Right atrium auricular region (tissue), 2 donors: ENCODE data around the gene MT1F. TPM values are rescaled to one million over a fixed set of nuclear protein-coding genes. Genes with fewer than 3 reads are reported as not detected.

Source experiments
- DNase-seq: peaks from one replicate; pipeline ENCODE4 v3.0.0-alpha.2; 2019; ENCODE audit warnings: low spot score
- H3K27ac ChIP-seq, 2 donors: fragments of 200-600 bp; sonication (generic); 1 replicate in 1 of 2; 2 replicates in 1 of 2; pipeline ENCODE4 v1.5.1; 2016 to 2019
- H3K27me3 ChIP-seq, 2 donors: fragments of 200-600 bp; sonication (generic); one replicate each; pipeline versions ENCODE4 v1.5.1 to v1.6.0; 2017 to 2019
- H3K36me3 ChIP-seq: fragments of 200-600 bp; sonication (generic); one replicate; pipeline ENCODE4 v1.5.1; 2016
- H3K4me1 ChIP-seq, 2 donors: fragments of 200-600 bp; sonication (generic); one replicate each; pipeline versions ENCODE4 v1.5.1 to v1.6.0; 2017 to 2019
- H3K4me3 ChIP-seq, 2 donors: fragments of 200-600 bp; sonication (generic); 1 replicate in 1 of 2; 2 replicates in 1 of 2; pipeline ENCODE4 v1.5.1; 2017 to 2019; ENCODE audit warnings: mild to moderate bottlenecking in 1 of 2, moderate library complexity in 1 of 2
- H3K9me3 ChIP-seq, 2 donors: fragments of 200-600 bp; sonication (generic); one replicate each; pipeline ENCODE4 v1.5.1; 2019
- total RNA-seq, 2 donors: library from RNA; depleted of rRNA; stranded (reverse); fragments of >200 nt; gene quantifications; one replicate each; pipeline ENCODE4 v1.1.0, GENCODE V29; 2016
- TF ChIP-seq, protein P1 (sequence below), 2 donors: fragments of 200-600 bp; sonication (generic); IDR thresholded peaks; one replicate each; pipeline ENCODE4 v1.5.1; 2019; ENCODE audit warnings: antibody characterized with exemption in 2 of 2

MT1F gene
- 1 to 10 TPM; 3.2 to 6.1 TPM for total RNA-seq

DNA sequence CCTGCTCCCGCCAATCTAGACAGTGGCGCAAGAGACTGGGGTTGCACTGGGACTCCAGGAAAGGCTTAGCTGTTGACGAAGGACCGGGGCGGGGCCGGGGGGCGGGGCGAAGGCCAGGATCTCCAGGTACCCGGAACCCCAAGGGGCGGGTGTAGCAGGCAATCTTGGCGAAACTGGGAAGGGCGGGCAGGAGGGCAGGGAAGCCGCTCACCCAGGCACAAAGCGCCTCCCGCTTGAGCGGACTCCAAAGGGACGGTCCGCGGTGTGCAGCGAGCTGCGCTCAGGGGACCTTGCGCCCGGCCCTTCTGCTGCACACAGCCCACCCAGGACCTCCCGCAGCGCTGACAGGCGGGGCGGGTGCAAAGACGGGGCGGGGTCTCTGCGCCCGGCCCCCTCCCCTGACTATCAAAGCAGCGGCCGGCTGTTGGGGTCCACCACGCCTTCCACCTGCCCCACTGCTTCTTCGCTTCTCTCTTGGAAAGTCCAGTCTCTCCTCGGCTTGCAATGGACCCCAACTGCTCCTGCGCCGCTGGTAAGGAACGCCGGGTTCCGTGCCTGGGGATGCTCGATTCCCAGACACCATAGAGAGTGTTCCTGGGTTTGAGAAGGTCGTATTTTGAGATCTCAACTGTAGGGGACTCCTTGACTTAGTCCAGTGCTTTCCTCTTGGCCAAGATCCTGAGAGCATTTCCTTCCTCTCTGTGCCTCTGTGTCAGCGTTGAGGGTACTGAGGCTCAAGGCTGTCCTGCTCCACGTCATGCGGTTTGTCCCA, at the start of gene MT1F:
Gene MT1F (plus strand): TSS at position 405 of the 772 bp plus-strand sequence. CDS start 100 bp downstream, at position 505.
- H3K27ac ChIP-seq = peak within 1 kb of the TSS; percentile 43 to 63
- TF ChIP-seq, protein P1, sequence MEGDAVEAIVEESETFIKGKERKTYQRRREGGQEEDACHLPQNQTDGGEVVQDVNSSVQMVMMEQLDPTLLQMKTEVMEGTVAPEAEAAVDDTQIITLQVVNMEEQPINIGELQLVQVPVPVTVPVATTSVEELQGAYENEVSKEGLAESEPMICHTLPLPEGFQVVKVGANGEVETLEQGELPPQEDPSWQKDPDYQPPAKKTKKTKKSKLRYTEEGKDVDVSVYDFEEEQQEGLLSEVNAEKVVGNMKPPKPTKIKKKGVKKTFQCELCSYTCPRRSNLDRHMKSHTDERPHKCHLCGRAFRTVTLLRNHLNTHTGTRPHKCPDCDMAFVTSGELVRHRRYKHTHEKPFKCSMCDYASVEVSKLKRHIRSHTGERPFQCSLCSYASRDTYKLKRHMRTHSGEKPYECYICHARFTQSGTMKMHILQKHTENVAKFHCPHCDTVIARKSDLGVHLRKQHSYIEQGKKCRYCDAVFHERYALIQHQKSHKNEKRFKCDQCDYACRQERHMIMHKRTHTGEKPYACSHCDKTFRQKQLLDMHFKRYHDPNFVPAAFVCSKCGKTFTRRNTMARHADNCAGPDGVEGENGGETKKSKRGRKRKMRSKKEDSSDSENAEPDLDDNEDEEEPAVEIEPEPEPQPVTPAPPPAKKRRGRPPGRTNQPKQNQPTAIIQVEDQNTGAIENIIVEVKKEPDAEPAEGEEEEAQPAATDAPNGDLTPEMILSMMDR (IDR thresholded peaks at IDR 0.05) = no peak
- no peaks in the 10 kb centered on the region for H3K36me3 ChIP-seq
- H3K9me3 ChIP-seq = no peaks in the 10 kb centered on the region
- H3K27me3 ChIP-seq = peaks cover 0 to 2% of the 10 kb centered on the region in 2 donors
- peaks cover 0 to 15% of the 10 kb centered on the region in 2 donors for H3K4me1 ChIP-seq
- DNase-seq = peak; percentile 84
- peak within 1 kb of the TSS; percentile 46 to 64 for H3K4me3 ChIP-seq

DNA sequence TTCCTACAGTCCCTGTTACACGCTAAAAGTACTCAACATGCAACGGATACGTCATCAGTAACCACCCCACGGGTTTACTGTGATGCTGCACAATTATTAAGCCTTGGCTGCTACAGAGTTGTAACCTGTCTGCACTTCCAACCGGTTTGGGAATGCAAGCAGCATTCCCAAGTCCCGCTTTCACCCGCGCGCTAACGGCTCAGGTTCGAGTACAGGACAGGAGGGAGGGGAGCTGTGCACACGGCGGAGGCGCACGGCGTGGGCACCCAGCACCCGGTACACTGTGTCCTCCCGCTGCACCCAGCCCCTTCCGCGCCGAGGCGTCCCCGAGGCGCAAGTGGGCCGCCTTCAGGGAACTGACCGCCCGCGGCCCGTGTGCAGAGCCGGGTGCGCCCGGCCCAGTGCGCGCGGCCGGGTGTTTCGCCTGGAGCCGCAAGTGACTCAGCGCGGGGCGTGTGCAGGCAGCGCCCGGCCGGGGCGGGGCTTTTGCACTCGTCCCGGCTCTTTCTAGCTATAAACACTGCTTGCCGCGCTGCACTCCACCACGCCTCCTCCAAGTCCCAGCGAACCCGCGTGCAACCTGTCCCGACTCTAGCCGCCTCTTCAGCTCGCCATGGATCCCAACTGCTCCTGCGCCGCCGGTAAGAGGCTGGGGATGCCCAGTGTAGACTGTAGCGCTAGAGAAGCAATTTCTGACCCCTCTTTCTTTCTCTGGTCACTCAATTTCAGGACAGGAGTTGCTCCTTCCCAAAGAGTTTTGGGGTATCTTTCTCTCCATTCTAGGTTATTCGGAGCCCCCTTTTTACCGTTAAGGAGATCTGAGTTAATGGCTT, 49.5 kb upstream of the MT1F start, which contains the start of gene MT2A:
Gene MT2A (plus strand): TSS at position 542 of the 833 bp plus-strand sequence. CDS start 72 bp downstream, at position 614.
- Histone ChIP-seq H3K27ac (peak within 1 kb of the TSS; percentile 92 to 98), H3K4me3 (peak within 1 kb of the TSS; percentile 60 to 70), H3K36me3 (no peaks in the 10 kb centered on the region), H3K27me3 (no peaks in the 10 kb centered on the region), H3K9me3 (no peaks in the 10 kb centered on the region), H3K4me1 (peaks cover 0 to 63% of the 10 kb centered on the region in 2 donors)
- TF ChIP-seq, protein P1 (IDR thresholded peaks at IDR 0.05) = no peak
- DNase-seq = peak; percentile 98

DNA sequence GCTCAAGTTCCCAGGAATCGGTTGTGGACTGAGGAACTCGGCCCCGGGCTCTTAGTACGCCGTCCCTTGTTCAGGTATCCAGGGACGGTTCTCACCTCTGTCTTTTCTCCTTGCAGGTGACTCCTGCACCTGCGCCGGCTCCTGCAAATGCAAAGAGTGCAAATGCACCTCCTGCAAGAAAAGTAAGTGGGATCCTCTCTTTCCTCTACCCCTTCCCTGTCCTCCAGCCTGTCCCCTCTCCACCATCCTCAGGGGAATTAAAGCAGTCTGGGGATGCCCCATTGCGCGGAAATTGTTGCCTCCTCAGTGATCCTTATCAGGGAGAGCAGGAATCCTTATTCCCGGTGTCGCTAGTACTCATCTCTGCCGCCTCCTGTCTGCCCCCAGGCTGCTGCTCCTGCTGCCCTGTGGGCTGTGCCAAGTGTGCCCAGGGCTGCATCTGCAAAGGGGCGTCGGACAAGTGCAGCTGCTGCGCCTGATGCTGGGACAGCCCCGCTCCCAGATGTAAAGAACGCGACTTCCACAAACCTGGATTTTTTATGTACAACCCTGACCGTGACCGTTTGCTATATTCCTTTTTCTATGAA, 48.8 kb upstream of the MT1F start:
- no peaks in the 10 kb centered on the region for H3K36me3 ChIP-seq
- no peaks in the 10 kb centered on the region for H3K27me3 ChIP-seq
- peak overlapping the region; percentile 92 to 98 for H3K27ac ChIP-seq
- H3K9me3 ChIP-seq = no peaks in the 10 kb centered on the region
- peak overlapping the region; percentile 60 to 70 for H3K4me3 ChIP-seq
- H3K4me1 ChIP-seq = peaks cover 0 to 63% of the 10 kb centered on the region in 2 donors
- TF ChIP-seq, protein P1 (IDR thresholded peaks at IDR 0.05) = peak in 1 of 2 donors; percentile 17
- no peak for DNase-seq

- peaks cover 0 to 63% of the 10 kb centered on the region in 2 donors for H3K4me1 ChIP-seq
- peak; percentile 85 for DNase-seq
These were observed 48.3 kb upstream of the MT1F start for GRCh38 chr16:56609463-56609921.

More at GRCh38 chr16:56609463-56609921, 48.3 kb upstream of the MT1F start:
- peak overlapping the region; percentile 60 to 70 for H3K4me3 ChIP-seq
- TF ChIP-seq, protein P1 (IDR thresholded peaks at IDR 0.05) = peak in 1 of 2 donors; percentile 8
- no peaks in the 10 kb centered on the region for H3K9me3 ChIP-seq
- no peaks in the 10 kb centered on the region for H3K27me3 ChIP-seq
- H3K27ac ChIP-seq = peak overlapping the region; percentile 92 to 98
- no peaks in the 10 kb centered on the region for H3K36me3 ChIP-seq
